A549 treated with ZK216348 at 1 μM for 4 hours (cell line): ENCODE measurements around the gene ZBTB12. TPM values are rescaled to one million over a fixed set of nuclear protein-coding genes. Genes with fewer than 3 reads are reported as not detected.

Experiments used
- total RNA-seq: library from RNA; stranded (reverse); fragments of 200-300 nt; extraction: Qiagen RNA extraction; gene quantifications from 5 replicates; pipeline ENCODE4 v1.2.3, GENCODE V29; 2022; ENCODE audit warnings: low read depth

ZBTB12 gene
- total RNA-seq = 2.0 to 5.0 TPM (median 4.5 TPM) in 5 replicates

GRCh38 chr6:31901953-31902643, at the start of gene ZBTB12:
TSS of gene ZBTB12 (minus strand) at chr6:31902086. CDS start at chr6:31901305, 781 bp downstream.

DNA sequence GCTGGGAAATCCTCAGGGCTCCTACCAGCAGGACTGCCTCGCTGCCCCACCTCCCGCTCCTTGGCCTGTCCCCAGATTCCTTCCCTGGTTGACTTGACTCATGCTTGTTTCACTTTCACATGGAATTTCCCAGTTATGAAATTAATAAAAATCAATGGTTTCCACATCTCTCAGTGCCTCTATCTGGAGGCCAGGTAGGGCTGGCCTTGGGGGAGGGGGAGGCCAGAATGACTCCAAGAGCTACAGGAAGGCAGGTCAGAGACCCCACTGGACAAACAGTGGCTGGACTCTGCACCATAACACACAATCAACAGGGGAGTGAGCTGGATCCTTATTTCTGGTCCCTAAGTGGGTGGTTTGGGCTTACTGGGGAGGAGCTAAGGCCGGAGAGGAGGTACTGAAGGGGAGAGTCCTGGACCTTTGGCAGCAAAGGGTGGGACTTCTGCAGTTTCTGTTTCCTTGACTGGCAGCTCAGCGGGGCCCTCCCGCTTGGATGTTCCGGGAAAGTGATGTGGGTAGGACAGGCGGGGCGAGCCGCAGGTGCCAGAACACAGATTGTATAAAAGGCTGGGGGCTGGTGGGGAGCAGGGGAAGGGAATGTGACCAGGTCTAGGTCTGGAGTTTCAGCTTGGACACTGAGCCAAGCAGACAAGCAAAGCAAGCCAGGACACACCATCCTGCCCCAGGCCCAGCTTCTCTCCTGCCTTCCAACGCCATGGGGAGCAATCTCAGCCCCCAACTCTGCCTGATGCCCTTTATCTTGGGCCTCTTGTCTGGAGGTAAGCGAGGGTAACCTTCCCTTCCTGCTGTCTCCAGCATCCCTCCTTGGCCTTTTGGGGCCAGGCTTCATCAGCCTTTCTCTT, 43.9 kb upstream of the ZBTB12 start, which contains the start of gene CFB:
Gene CFB, plus strand, starts transcription at position 589 of the 863 bp plus-strand sequence. Its CDS starts 127 bp downstream, at position 716.

DNA sequence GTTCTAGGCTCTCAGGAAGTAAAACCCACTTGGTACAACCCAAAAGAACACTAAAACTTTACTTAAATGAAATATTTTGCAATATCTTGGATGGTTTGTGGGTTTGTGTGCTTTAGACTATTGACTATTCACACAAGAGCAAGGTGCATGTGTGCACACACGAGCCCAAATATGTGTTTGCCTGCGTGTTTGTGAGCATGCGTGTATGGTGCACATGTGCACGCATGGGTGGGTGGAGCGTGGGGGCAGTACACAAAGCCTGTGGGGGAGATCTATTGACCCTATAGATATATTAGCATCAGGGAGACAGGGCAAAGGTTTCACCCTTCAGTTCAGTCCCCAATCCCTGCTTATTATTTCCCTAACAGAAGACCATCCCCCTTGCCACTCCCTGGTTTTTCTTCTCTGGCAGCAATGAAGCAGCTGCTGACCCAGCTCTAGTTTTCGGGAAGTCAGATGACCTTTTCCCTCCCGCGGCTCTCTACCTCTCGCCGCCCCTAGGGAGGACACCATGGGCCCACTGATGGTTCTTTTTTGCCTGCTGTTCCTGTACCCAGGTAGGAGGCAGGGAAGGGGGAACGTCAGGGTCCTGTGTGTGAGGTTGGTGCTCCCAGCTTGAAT, 25.5 kb upstream of the ZBTB12 start, which contains the start of gene C2:
Gene C2, plus strand, starts transcription at position 476 of the 621 bp plus-strand sequence. Its CDS starts 36 bp downstream, at position 512.

DNA sequence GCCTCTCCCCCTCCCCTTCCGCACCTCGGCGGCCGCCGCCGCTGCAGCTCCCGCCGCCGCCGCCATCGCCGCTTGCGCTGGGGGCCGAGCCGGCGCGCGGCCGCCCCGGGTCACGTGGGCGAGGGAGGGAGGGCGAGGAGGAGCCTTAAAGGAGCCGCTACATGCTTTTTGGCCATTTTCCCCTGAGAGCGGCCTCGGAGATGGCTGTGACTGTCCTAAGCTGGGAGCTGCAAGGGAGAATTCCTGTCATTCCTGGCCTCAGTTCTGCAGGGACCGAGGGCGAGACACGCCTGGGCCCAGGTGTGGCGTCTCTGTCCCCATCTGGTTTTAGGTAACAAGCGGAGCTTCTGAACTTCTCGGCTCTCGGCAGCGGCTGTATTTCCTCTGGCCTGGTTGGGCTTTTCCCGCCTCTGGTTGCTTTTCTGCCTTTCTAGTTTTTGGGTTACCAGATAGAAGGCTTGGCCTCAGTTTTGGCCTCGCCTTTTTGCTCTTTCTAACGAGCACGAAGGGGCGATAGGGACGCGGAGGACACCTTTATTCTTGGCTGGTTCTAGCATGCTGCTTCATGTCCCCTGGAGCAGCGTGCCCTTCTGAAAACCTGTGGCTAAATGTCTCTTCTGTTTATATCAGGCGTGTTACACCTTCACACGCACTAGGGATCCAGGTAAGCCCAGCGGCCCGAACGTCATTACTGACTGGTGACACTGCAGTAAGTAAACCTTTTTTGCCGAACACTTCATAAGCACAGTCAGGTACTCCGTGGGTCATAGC, 4.1 kb downstream of the ZBTB12 start, which contains the start of gene EHMT2:
Gene EHMT2, minus strand, starts transcription at position 87 of the 771 bp plus-strand sequence. Its CDS starts 21 bp downstream, at position 66.

DNA sequence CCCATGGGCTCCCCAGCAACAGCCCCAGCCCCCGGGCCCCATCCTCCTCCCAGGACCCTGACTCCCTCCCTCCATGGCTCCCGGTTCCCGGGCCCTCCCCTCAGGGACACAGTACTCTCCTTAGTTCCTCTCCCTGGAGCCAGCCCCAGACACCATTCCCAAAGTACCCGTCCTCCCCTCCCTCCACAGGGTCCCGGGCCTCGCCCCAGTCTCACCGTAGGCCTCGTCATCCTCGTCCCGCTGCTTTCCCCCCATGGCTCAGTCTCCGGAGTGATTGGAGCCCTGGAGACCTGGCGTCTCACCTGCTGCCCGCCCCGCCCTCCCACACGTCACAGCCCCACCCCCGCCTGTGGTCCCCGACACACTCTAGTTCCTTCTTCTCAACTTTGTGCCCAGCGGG, 23.2 kb downstream of the ZBTB12 start, which contains the start of gene SLC44A4:
Gene SLC44A4, minus strand, starts transcription at position 272 of the 400 bp plus-strand sequence. Its CDS starts 17 bp downstream, at position 255.

DNA sequence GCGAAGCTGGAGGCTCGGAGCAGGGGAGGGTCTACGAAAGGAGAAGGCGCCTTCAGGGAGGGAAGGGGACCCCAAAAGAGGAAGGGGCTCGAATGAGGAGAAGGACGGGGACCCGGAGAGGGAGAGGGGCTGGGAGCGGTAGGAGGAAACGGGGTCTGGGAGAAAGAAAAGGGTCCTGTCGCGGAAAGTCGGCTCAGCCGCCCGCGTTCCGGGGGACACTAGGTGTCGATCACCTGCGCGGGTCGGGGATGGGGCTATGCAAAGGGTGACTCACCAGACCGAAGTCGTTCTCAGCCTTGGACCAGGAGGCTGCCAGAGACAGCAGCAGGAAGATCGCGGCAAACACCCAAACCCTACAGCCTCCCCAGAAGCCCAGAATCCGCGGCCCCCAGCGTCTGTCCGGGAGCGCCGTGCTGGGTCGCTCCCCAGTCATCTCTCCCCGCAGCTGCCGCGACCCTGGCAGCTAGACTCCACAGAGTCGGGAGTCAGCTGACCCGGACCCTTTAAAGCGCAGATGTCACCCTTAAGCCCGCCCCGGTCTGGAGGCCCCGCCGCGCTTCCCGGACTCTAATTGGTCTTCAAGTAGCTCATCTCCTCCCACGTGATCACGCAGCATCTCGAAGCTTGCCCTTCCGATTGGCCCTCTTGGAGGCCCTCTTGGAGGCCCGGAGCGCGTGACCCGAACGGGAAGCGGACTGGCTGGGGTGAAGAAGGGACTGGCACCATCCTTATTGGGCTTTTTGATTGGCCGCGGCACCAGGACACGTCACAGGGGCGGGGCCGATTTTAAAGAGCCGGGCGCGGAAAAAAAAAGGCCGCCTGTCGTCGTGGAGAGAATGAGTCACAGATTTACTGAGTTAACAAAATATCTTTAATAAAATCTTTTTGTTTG, 39.3 kb downstream of the ZBTB12 start, which contains the start of gene NEU1:
Gene NEU1, minus strand, starts transcription at position 478 of the 892 bp plus-strand sequence. Its CDS starts 45 bp downstream, at position 433.

Other genes with a start within 250 kb of the ZBTB12 start
- gene BAG6, start 249.4 kb downstream of the ZBTB12 start, total RNA-seq = 100 to 165 TPM (median 145 TPM) in 5 replicates
- 2.2 to 3.7 TPM (median 3.5 TPM) in 5 replicates for gene APOM, start 246.2 kb downstream of the ZBTB12 start, total RNA-seq
- 11.1 to 14.5 TPM (median 12.9 TPM) in 5 replicates for gene C6orf47, start 241.3 kb downstream of the ZBTB12 start, total RNA-seq
- gene GPANK1, start 237.1 kb downstream of the ZBTB12 start, total RNA-seq = 9.6 to 16.8 TPM (median 12.8 TPM) in 5 replicates
- 168 to 192 TPM (median 170 TPM) in 5 replicates for gene CSNK2B, start 236.0 kb downstream of the ZBTB12 start, total RNA-seq
- gene LY6G5B, start 232.1 kb downstream of the ZBTB12 start, total RNA-seq = 3.2 to 6.4 TPM (median 5.2 TPM) in 5 replicates
- gene LY6G5C, start 221.0 kb downstream of the ZBTB12 start, total RNA-seq = 1.1 to 1.6 TPM (median 1.5 TPM) in 5 replicates
- 13.2 to 19.1 TPM (median 17.6 TPM) in 5 replicates for gene ABHD16A, start 198.8 kb downstream of the ZBTB12 start, total RNA-seq
- gene LY6G6F, start 195.2 kb downstream of the ZBTB12 start, total RNA-seq = not detected in 5 replicates
- gene LY6G6D, start 186.7 kb downstream of the ZBTB12 start, total RNA-seq = not detected in 5 replicates
- gene LY6G6C, start 180.3 kb downstream of the ZBTB12 start, total RNA-seq = 0.20 to 0.42 TPM (median 0.29 TPM) in 3 of 5 replicates, not detected in the others
- gene MPIG6B, start 178.7 kb downstream of the ZBTB12 start, total RNA-seq = not detected in 5 replicates
- gene DDAH2, start 172.8 kb downstream of the ZBTB12 start, total RNA-seq = 27.1 to 32.0 TPM (median 31.7 TPM) in 5 replicates
- gene CLIC1, start 165.6 kb downstream of the ZBTB12 start, total RNA-seq = 433 to 509 TPM (median 491 TPM) in 5 replicates
- gene MSH5, start 162.1 kb downstream of the ZBTB12 start, total RNA-seq = 13.3 to 18.7 TPM (median 13.6 TPM) in 5 replicates
- 3.7 to 5.9 TPM (median 4.9 TPM) in 5 replicates for gene SAPCD1, start 139.4 kb downstream of the ZBTB12 start, total RNA-seq
- gene VWA7, start 124.8 kb downstream of the ZBTB12 start, total RNA-seq = 0.53 to 2.7 TPM (median 1.1 TPM) in 5 replicates
- 43.4 to 61.7 TPM (median 60.4 TPM) in 5 replicates for gene VARS1, start 106.3 kb downstream of the ZBTB12 start, total RNA-seq
- 52.1 to 67.9 TPM (median 59.7 TPM) in 5 replicates for gene LSM2, start 95.1 kb downstream of the ZBTB12 start, total RNA-seq
- gene HSPA1L, start 86.8 kb downstream of the ZBTB12 start, total RNA-seq = 1.4 to 2.2 TPM (median 1.9 TPM) in 5 replicates
- gene HSPA1A, start 86.5 kb downstream of the ZBTB12 start, total RNA-seq = 129 to 401 TPM (median 295 TPM) in 5 replicates
- 78.0 to 284 TPM (median 227 TPM) in 5 replicates for gene HSPA1B, start 74.3 kb downstream of the ZBTB12 start, total RNA-seq
- 20.9 to 35.3 TPM (median 29.4 TPM) in 5 replicates for gene NEU1, start 39.3 kb downstream of the ZBTB12 start, total RNA-seq
- gene SLC44A4, start 23.1 kb downstream of the ZBTB12 start, total RNA-seq = 0.18 to 0.50 TPM (median 0.29 TPM) in 3 of 5 replicates, not detected in the others
- gene EHMT2, start 4.4 kb downstream of the ZBTB12 start, total RNA-seq = 17.2 to 32.6 TPM (median 30.9 TPM) in 5 replicates
- gene C2, start 25.6 kb upstream of the ZBTB12 start, total RNA-seq = 0.33 to 0.47 TPM in 2 of 5 replicates, not detected in the others
- 1.6 to 3.2 TPM (median 2.0 TPM) in 5 replicates for gene CFB, start 44.0 kb upstream of the ZBTB12 start, total RNA-seq
- 75.5 to 91.9 TPM (median 81.9 TPM) in 5 replicates for gene NELFE, start 56.9 kb upstream of the ZBTB12 start, total RNA-seq
- gene SKIC2, start 57.1 kb upstream of the ZBTB12 start, total RNA-seq = 15.8 to 30.9 TPM (median 25.7 TPM) in 5 replicates
- 10.6 to 14.3 TPM (median 12.1 TPM) in 5 replicates for gene DXO, start 70.1 kb upstream of the ZBTB12 start, total RNA-seq
- 0.94 to 1.5 TPM (median 1.5 TPM) in 5 replicates for gene C4A, start 80.0 kb upstream of the ZBTB12 start, total RNA-seq
- 0.69 to 1.5 TPM (median 1.3 TPM) in 5 replicates for gene C4B, start 112.7 kb upstream of the ZBTB12 start, total RNA-seq
- gene CYP21A2, start 136.3 kb upstream of the ZBTB12 start, total RNA-seq = not detected in 5 replicates
- 0.14 to 0.86 TPM (median 0.57 TPM) in 5 replicates for gene TNXB, start 207.3 kb upstream of the ZBTB12 start, total RNA-seq
- gene ATF6B, start 226.2 kb upstream of the ZBTB12 start, total RNA-seq = 21.0 to 37.0 TPM (median 35.3 TPM) in 5 replicates
- gene FKBPL, start 228.2 kb upstream of the ZBTB12 start, total RNA-seq = 6.0 to 8.2 TPM (median 6.7 TPM) in 5 replicates
- 0.47 to 0.95 TPM (median 0.68 TPM) in 5 replicates for gene PRRT1, start 249.9 kb upstream of the ZBTB12 start, total RNA-seq